IMR-90 (cell line): ENCODE measurements around the gene INPP5B. TPM values are rescaled to one million over a fixed set of nuclear protein-coding genes. Genes with fewer than 3 reads are reported as not detected.

Experiments used
- ATAC-seq: fragments of 200-7000 bp; cut with Tn5 transposase; 2 replicates; pipeline ENCODE4 v1.9.1; 2020; ENCODE audit warnings: low read depth, mild to moderate bottlenecking, moderate library complexity
- BruUV-seq: library from RNA; stranded (reverse); fragments of 400-500 nt; replicated peaks from 2 replicates; lab custom pipeline; 2021; lab: Mats Ljungman, UMichigan
- CTCF ChIA-PET: fragments of 300-600 bp; formaldehyde crosslinking; extraction: SDS; loops from one replicate; lab custom pipeline; 2021; ENCODE audit warnings: antibody characterized with exemption; lab: Yijun Ruan, JAX
- POLR2A ChIA-PET: fragments of 300-600 bp; sonication (Branson Sonifier 250); formaldehyde crosslinking; loops from one replicate; lab custom pipeline; 2022; ENCODE audit warnings: antibody characterized with exemption; ENCODE audit not compliant: unreplicated experiment; lab: Charles Lee
- DNase-seq: peaks from one replicate; pipeline ENCODE4 v3.0.0; 2013
- H2AFZ ChIP-seq: replicated peaks from 2 replicates; pipeline ENCODE3; 2013; ENCODE audit warnings: low read length, mild to moderate bottlenecking; ENCODE audit not compliant: poor library complexity
- H2AK5ac ChIP-seq: 2 replicates; pipeline ENCODE4 v1.6.1; 2013; ENCODE audit warnings: low read depth, low read length, inconsistent platforms
- H2AK9ac ChIP-seq: replicated peaks from 2 replicates; pipeline ENCODE3; 2013; ENCODE audit warnings: mild to moderate bottlenecking, low read depth, low read length, moderate library complexity; ENCODE audit not compliant: poor library complexity
- H2BK120ac ChIP-seq: 2 replicates; pipeline ENCODE4 v1.6.1; 2013; ENCODE audit warnings: low read depth, low read length, inconsistent platforms
- H2BK15ac ChIP-seq: 3 replicates; pipeline ENCODE4 v1.6.1; 2013; ENCODE audit warnings: low read depth, low read length, inconsistent platforms
- H2BK20ac ChIP-seq: 2 replicates; pipeline ENCODE4 v1.6.1; 2013; ENCODE audit warnings: low read depth, mild to moderate bottlenecking, inconsistent platforms, low read length, moderate library complexity
- H2BK5ac ChIP-seq: 2 replicates; pipeline ENCODE4 v1.6.1; 2013; ENCODE audit warnings: mild to moderate bottlenecking, low read depth, low read length, inconsistent platforms; ENCODE audit not compliant: poor library complexity, severe bottlenecking
- H3K14ac ChIP-seq: replicated peaks from 2 replicates; pipeline ENCODE4 v1.6.1; 2013; ENCODE audit warnings: low read depth, low read length, inconsistent platforms
- H3K18ac ChIP-seq: 2 replicates; pipeline ENCODE4 v1.6.1; 2013; ENCODE audit warnings: low read depth, low read length, control low read depth
- H3K23ac ChIP-seq: 2 replicates; pipeline ENCODE4 v1.6.1; 2013; ENCODE audit warnings: low read depth, low read length, inconsistent platforms
- H3K27ac ChIP-seq: 2 replicates; pipeline ENCODE4 v1.5.1; 2013; ENCODE audit warnings: mild to moderate bottlenecking, control low read depth, low read length; ENCODE audit not compliant: insufficient read depth
- H3K27me3 ChIP-seq: 2 replicates; pipeline ENCODE4 v1.6.1; 2013; ENCODE audit warnings: low read length; ENCODE audit not compliant: control insufficient read depth, insufficient read depth
- H3K36me3 ChIP-seq: 2 replicates; pipeline ENCODE4 v1.6.1; 2013; ENCODE audit warnings: low read length, mixed read lengths; ENCODE audit not compliant: control insufficient read depth, insufficient read depth
- H3K4ac ChIP-seq: 2 replicates; pipeline ENCODE4 v1.6.1; 2013; ENCODE audit warnings: low read depth, low read length, inconsistent platforms
- H3K4me1 ChIP-seq: 2 replicates; pipeline ENCODE4 v1.6.1; 2013; ENCODE audit warnings: low read length, mixed read lengths; ENCODE audit not compliant: control insufficient read depth, insufficient read depth
- H3K4me2 ChIP-seq: 2 replicates; pipeline ENCODE4 v1.6.1; 2013; ENCODE audit warnings: low read depth, mild to moderate bottlenecking, control low read depth, low read length, moderate library complexity
- H3K4me3 ChIP-seq: 2 replicates; pipeline ENCODE4 v1.5.1; 2013; ENCODE audit warnings: low read depth, mild to moderate bottlenecking, control low read depth, low read length, moderate library complexity; ENCODE audit not compliant: insufficient read depth
- H3K56ac ChIP-seq: 2 replicates; pipeline ENCODE4 v1.6.1; 2013; ENCODE audit warnings: low read length, inconsistent platforms; ENCODE audit not compliant: insufficient read depth; ENCODE audit errors: extremely low read depth
- H3K79me1 ChIP-seq, 2 experiments: 2 replicates each; pipeline ENCODE4 v1.6.1; 2013; ENCODE audit warnings: low read length in 2 of 2, inconsistent platforms in 1 of 2, low read depth in 1 of 2
- H3K9ac ChIP-seq: 2 replicates; pipeline ENCODE4 v1.6.1; 2013; ENCODE audit warnings: low read depth, low read length, control low read depth
- H3K9me1 ChIP-seq: 2 replicates; pipeline ENCODE4 v1.6.1; 2013; ENCODE audit warnings: low read length, inconsistent platforms; ENCODE audit not compliant: insufficient read depth
- H3K9me3 ChIP-seq: 2 replicates; pipeline ENCODE4 v1.6.1; 2013; ENCODE audit warnings: low read length; ENCODE audit not compliant: control insufficient read depth, insufficient read depth
- H4K20me1 ChIP-seq: 2 replicates; pipeline ENCODE4 v1.6.1; 2013; ENCODE audit warnings: low read length, inconsistent platforms; ENCODE audit not compliant: insufficient read depth
- H4K5ac ChIP-seq: 2 replicates; pipeline ENCODE4 v1.6.1; 2013; ENCODE audit warnings: mild to moderate bottlenecking, low read depth, low read length, control low read depth
- H4K8ac ChIP-seq, 2 experiments: 2 replicates each; pipeline ENCODE4 v1.6.1; 2013; ENCODE audit warnings: low read depth in 2 of 2, low read length in 2 of 2, control low read depth in 1 of 2, inconsistent platforms in 1 of 2
- H4K91ac ChIP-seq: 2 replicates; pipeline ENCODE4 v1.6.1; 2013; ENCODE audit warnings: low read depth, low read length, inconsistent platforms; ENCODE audit not compliant: insufficient read depth
- BHLHE40 ChIP-seq: fragments of 150-350 bp; IDR thresholded peaks from 2 replicates; pipeline ENCODE4 v1.6.1; 2016; ENCODE audit warnings: mild to moderate bottlenecking, low read depth, low read length
- CEBPB ChIP-seq: IDR thresholded peaks from 2 replicates; pipeline ENCODE4 v1.6.1; 2012; ENCODE audit warnings: low read depth, low read length, improper control_type of control experiment
- CHD1 ChIP-seq: IDR thresholded peaks from 2 replicates; pipeline ENCODE4 v1.6.1; 2012; ENCODE audit warnings: low read depth, low read length, improper control_type of control experiment
- FOS ChIP-seq: fragments of 150-350 bp; IDR thresholded peaks from 2 replicates; pipeline ENCODE4 v1.6.1; 2016; ENCODE audit warnings: low read depth, low read length
- MAFK ChIP-seq: IDR thresholded peaks from 2 replicates; pipeline ENCODE4 v1.6.1; 2012; ENCODE audit warnings: low read depth, low read length, improper control_type of control experiment
- MAZ ChIP-seq: IDR thresholded peaks from 2 replicates; pipeline ENCODE4 v1.6.1; 2012; ENCODE audit warnings: low read depth, mild to moderate bottlenecking, low read length, improper control_type of control experiment, moderate library complexity, borderline replicate concordance
- MXI1 ChIP-seq: IDR thresholded peaks from 2 replicates; pipeline ENCODE4 v1.6.1; 2012; ENCODE audit warnings: low read depth, mild to moderate bottlenecking, low read length, moderate library complexity, borderline replicate concordance
- NFE2L2 ChIP-seq: fragments of 150-350 bp; IDR thresholded peaks from 2 replicates; pipeline ENCODE4 v1.6.1; 2016; ENCODE audit warnings: low read depth, mild to moderate bottlenecking, low read length
- POLR2A ChIP-seq: IDR thresholded peaks from 2 replicates; pipeline ENCODE4 v1.6.1; 2012; ENCODE audit warnings: mild to moderate bottlenecking, low read depth, low read length
- RAD21 ChIP-seq: IDR thresholded peaks from 2 replicates; pipeline ENCODE4 v1.6.1; 2012; ENCODE audit warnings: low read length, improper control_type of control experiment
- RCOR1 ChIP-seq: IDR thresholded peaks from 2 replicates; pipeline ENCODE4 v1.6.1; 2012; ENCODE audit warnings: mild to moderate bottlenecking, low read length, improper control_type of control experiment; ENCODE audit not compliant: insufficient replicate concordance
- RFX5 ChIP-seq: IDR thresholded peaks from 2 replicates; pipeline ENCODE4 v1.8.0; 2012; ENCODE audit warnings: low read depth, mild to moderate bottlenecking, low read length, moderate library complexity
- SMC3 ChIP-seq: fragments of 150-350 bp; IDR thresholded peaks from 2 replicates; pipeline ENCODE4 v1.6.1; 2016; ENCODE audit warnings: low read depth, mild to moderate bottlenecking, antibody characterized with exemption, low read length, moderate library complexity
- WGBS, 2 experiments: methylation state at CpG; one replicate each; pipeline versions ENCODE4 v1.1.5 to v1.1.7; 2013; ENCODE audit warnings: missing lambda C conversion rate in 2 of 2; ENCODE audit not compliant: insufficient read length in 1 of 2; ENCODE audit errors: extremely low coverage in 2 of 2; 5-methylcytosine and 5-hydroxymethylcytosine counted together
- dilution Hi-C: fragments of 300-500 bp; cut with HindIII; formaldehyde crosslinking; loops from one replicate; pipeline ENCODE4 v1.14.3; 2018; ENCODE audit warnings: low sequenced_read_pairs; ENCODE audit not compliant: unreplicated experiment
- in situ Hi-C: fragments of 300-500 bp; cut with MboI; formaldehyde crosslinking; loops from 3 replicates; pipeline ENCODE4 v1.14.3; 2019; ENCODE audit warnings: low sequenced_read_pairs, inconsistent platforms, mixed read lengths
- intact Hi-C: fragments of 100-400 bp; cut with micrococcal nuclease; formaldehyde crosslinking; loops from 2 replicates; pipeline ENCODE4 v1.10.0; 2022
- polyA plus RNA-seq, 3 experiments: library from polyadenylated mRNA; depleted of rRNA; stranded (reverse); fragments of >200 nt; gene quantifications; 2 replicates each; pipeline ENCODE4 v1.2.3, GENCODE V29; 2012; ENCODE audit warnings: low replicate concordance in 1 of 3
- total RNA-seq: library from RNA; depleted of rRNA; stranded (reverse); fragments of >200 nt; gene quantifications from 2 replicates; pipeline ENCODE4 v1.2.3, GENCODE V29; 2012
- TF ChIP-seq, protein P1 (sequence below): conservative IDR thresholded peaks from 2 replicates; pipeline ENCODE4 v1.5.1; 2012; ENCODE audit warnings: mild to moderate bottlenecking, low read depth, low read length, improper control_type of control experiment
- TF ChIP-seq, protein P2 (sequence below): fragments of 150-350 bp; IDR thresholded peaks from 2 replicates; pipeline ENCODE4 v1.6.1; 2016; ENCODE audit warnings: low read depth, mild to moderate bottlenecking, low read length, moderate library complexity, borderline replicate concordance
- TF ChIP-seq, protein P3 (sequence below): fragments of 150-350 bp; IDR thresholded peaks from 2 replicates; pipeline ENCODE4 v1.6.1; 2017; ENCODE audit warnings: mild to moderate bottlenecking, antibody characterized with exemption, low read length, low read depth

Gene INPP5B
- total and polyA plus RNA-seq, 2 of the 4 experiments (the other 2 are of a cell fraction), result 9.4 to 20.4 TPM

DNA sequence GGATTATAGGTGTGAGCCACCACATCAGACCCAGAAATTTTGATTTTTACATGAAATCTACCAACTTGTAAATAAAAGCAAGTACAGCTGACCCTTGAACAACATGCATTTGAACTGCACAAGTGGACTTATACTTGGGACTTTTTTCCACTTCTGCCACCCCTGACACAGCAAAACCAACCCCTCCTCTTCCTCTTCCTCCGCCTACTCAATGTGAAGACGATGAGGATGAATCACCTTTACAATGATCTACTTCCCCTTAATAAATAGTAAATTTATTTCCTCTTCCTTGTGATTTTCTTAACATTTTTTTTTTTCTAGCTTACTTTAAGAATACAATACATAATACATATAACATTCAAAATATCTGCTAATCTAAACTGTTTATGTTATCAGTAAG lies 121.3 kb downstream of the INPP5B start:
- Histone ChIP-seq H2AK9ac (no peak overlapping the region), H3K9me3 (no peaks in the 10 kb centered on the region), H3K9ac (no peak overlapping the region), H2BK15ac (no peak overlapping the region), H3K9me1 (peaks cover 6% of the 10 kb centered on the region; the same call in 1 of the 2 replicates), H2AK5ac (no peak overlapping the region), H3K4ac (no peak overlapping the region), H3K27me3 (no peaks in the 10 kb centered on the region), H3K18ac (no peak overlapping the region; the same call in 1 of the 2 replicates), H3K36me3 (peaks cover 36% of the 10 kb centered on the region), H3K79me1 (peaks cover 4 to 11% of the 10 kb centered on the region in 2 experiments; a peak in 3 of 4 replicates), H3K4me1 (peaks cover 8% of the 10 kb centered on the region; the same call in 1 of the 2 replicates), H2BK120ac (no peak overlapping the region), H4K91ac (no peak overlapping the region), H3K4me3 (no peak overlapping the region), H4K8ac (no peak overlapping the region), H3K4me2 (peak overlapping the region; percentile 62), H3K27ac (peak overlapping the region; percentile 37; the same call in 1 of the 2 replicates), H2AFZ (no peak overlapping the region), H2BK5ac (no peak overlapping the region), H4K5ac (no peak overlapping the region; the same call in 1 of the 2 replicates), H3K23ac (no peak overlapping the region), H3K56ac (no peak overlapping the region), H3K14ac (no peak overlapping the region), H4K20me1 (no peaks in the 10 kb centered on the region), H2BK20ac (no peak overlapping the region)
- POLR2A ChIA-PET, result no interaction called here
- WGBS, 2 experiments, result no CpG with 5 or more reads among the region's 2 CpGs
- BruUV-seq, result no TSS peak
- dilution Hi-C loops, result no loop called here
- DNase-seq (peak; percentile 16), ATAC-seq (no peak; the same call in 1 of the 2 replicates)
- TF ChIP-seq, protein P1, sequence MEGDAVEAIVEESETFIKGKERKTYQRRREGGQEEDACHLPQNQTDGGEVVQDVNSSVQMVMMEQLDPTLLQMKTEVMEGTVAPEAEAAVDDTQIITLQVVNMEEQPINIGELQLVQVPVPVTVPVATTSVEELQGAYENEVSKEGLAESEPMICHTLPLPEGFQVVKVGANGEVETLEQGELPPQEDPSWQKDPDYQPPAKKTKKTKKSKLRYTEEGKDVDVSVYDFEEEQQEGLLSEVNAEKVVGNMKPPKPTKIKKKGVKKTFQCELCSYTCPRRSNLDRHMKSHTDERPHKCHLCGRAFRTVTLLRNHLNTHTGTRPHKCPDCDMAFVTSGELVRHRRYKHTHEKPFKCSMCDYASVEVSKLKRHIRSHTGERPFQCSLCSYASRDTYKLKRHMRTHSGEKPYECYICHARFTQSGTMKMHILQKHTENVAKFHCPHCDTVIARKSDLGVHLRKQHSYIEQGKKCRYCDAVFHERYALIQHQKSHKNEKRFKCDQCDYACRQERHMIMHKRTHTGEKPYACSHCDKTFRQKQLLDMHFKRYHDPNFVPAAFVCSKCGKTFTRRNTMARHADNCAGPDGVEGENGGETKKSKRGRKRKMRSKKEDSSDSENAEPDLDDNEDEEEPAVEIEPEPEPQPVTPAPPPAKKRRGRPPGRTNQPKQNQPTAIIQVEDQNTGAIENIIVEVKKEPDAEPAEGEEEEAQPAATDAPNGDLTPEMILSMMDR, result no peak
- TF ChIP-seq FOS, result no peak
- no peak for TF ChIP-seq RAD21
- TF ChIP-seq MAZ, result no peak
- TF ChIP-seq MXI1, result no peak
- no peak for TF ChIP-seq CHD1
- TF ChIP-seq SMC3, result no peak
- TF ChIP-seq BHLHE40, result no peak
- TF ChIP-seq NFE2L2, result no peak
- TF ChIP-seq MAFK, result no peak
- TF ChIP-seq CEBPB, result no peak
- TF ChIP-seq, protein P2, sequence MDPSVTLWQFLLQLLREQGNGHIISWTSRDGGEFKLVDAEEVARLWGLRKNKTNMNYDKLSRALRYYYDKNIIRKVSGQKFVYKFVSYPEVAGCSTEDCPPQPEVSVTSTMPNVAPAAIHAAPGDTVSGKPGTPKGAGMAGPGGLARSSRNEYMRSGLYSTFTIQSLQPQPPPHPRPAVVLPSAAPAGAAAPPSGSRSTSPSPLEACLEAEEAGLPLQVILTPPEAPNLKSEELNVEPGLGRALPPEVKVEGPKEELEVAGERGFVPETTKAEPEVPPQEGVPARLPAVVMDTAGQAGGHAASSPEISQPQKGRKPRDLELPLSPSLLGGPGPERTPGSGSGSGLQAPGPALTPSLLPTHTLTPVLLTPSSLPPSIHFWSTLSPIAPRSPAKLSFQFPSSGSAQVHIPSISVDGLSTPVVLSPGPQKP, result no peak
- TF ChIP-seq, protein P3, sequence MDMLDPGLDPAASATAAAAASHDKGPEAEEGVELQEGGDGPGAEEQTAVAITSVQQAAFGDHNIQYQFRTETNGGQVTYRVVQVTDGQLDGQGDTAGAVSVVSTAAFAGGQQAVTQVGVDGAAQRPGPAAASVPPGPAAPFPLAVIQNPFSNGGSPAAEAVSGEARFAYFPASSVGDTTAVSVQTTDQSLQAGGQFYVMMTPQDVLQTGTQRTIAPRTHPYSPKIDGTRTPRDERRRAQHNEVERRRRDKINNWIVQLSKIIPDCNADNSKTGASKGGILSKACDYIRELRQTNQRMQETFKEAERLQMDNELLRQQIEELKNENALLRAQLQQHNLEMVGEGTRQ, result no peak
- TF ChIP-seq POLR2A, result no peak
- TF ChIP-seq RCOR1, result no peak
- no peak for TF ChIP-seq RFX5
- CTCF ChIA-PET, result no interaction called here
- in situ Hi-C loops, result no loop called here
- intact Hi-C loops, result no loop called here
